ENCODE data around the gene PHLPP2.

DNA sequence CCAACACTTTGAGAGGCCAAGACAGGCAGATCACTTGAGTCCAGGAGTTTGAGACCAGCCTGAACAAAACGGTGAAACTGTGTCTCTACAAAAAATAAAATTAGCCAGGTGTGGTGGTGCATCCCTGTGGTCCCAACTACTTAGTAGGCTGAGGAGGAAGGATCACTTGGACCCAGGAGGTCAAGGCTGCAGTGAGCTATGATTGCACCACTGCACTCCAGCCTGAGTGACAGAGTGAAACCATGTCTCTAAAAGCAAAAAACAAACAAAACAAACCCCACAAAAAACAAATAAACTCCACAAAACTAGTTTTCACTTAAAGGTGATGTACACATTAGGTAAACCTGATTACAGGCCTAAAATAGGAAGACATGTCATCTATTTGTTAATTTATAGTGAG lies 58.2 kb downstream of the PHLPP2 start:
- TF ChIP-seq ZNF274 (IDR thresholded peaks at IDR 0.05; ENCODE audit: low read depth, low read length) (no peak), YY1 (IDR thresholded peaks at IDR 0.05; ENCODE audit: insufficient read depth, insufficient read length) (no peak)

Measured in NT2/D1 (cell line).